Measurements from ENCODE around the gene RNF14. TPM values are rescaled to one million over a fixed set of nuclear protein-coding genes. Genes with fewer than 3 reads are reported as not detected.

RNF14 gene
- total and polyA plus RNA-seq, 4 donors, result 22.9 to 50.6 (median 32.5) TPM

DNA sequence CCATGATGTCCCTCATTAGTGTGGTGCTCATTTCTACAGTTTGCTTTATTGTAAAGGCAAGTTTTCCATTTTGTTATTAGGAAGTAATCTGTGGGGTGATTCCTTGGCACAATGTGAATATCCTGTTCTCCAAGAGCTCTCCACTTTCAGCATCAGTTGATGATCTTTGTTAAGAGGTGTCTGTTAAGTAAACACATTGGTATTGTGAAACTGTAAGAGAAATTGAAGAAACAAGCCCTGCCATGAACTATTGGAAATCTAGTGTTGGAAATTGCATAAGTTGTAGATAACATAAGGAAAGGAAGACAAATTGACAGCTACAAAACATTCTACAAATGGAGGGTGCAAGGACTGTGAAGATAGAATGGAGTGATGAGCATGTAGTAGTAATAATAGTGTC is 17.2 kb downstream of the RNF14 start (continued):
- TF ChIP-seq FOXA2 (IDR thresholded peaks at IDR 0.05), result peak; percentile 59

DNA sequence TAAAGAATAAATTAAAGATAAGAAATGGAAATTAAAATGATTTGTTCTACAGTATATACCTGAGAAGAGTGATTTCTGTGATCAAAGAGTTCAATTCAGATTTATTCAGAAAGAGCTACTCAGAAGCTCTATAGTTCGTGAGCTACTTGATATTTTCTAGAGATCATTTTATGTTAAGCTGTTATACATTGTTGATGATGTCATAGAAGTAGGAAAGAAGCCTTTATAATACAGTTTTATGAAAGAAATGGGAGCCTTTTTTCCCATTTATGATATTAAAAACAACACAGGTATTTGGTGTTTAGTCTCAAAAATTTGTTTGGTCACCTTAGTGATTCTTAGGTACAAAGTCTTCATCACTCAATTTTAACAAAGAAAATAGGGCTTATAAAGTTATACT is 20.8 kb downstream of the RNF14 start:
- Histone ChIP-seq H3K27ac (ENCODE audit: low read depth in 1 of 2, low read length in 2 of 2) (no peak overlapping the region), H3K9me3 (ENCODE audit: control insufficient read depth in 4 of 4, low read length in 3 of 4) (no peaks in the 10 kb centered on the region), H3K4me1 (ENCODE audit: control insufficient read depth in 4 of 4, insufficient read depth in 4 of 4, low read length in 3 of 4) (peaks cover 0 to 5% (median 3%) of the 10 kb centered on the region in 4 donors), H3K36me3 (ENCODE audit: control insufficient read depth in 4 of 4, insufficient read depth in 3 of 4, low read depth in 1 of 4, low read length in 3 of 4) (peaks cover 3 to 47% (median 34%) of the 10 kb centered on the region in 4 donors), H3K27me3 (ENCODE audit: control insufficient read depth in 4 of 4, insufficient read depth in 4 of 4, low read length in 3 of 4) (no peaks in the 10 kb centered on the region), H3K9ac (ENCODE audit: low read depth in 1 of 2, low read length in 2 of 2) (no peak overlapping the region), H3K4me3 (ENCODE audit: low read depth in 1 of 3, low read length in 3 of 3) (no peak overlapping the region)
- 48% methylated on average over 1 of the region's 1 CpG for WGBS
- no peak for DNase-seq (ENCODE audit: low spot score)
- TF ChIP-seq YY1 (IDR thresholded peaks at IDR 0.05), result no peak
- TF ChIP-seq RAD21 (IDR thresholded peaks at IDR 0.05), result no peak
- TF ChIP-seq, protein P1, sequence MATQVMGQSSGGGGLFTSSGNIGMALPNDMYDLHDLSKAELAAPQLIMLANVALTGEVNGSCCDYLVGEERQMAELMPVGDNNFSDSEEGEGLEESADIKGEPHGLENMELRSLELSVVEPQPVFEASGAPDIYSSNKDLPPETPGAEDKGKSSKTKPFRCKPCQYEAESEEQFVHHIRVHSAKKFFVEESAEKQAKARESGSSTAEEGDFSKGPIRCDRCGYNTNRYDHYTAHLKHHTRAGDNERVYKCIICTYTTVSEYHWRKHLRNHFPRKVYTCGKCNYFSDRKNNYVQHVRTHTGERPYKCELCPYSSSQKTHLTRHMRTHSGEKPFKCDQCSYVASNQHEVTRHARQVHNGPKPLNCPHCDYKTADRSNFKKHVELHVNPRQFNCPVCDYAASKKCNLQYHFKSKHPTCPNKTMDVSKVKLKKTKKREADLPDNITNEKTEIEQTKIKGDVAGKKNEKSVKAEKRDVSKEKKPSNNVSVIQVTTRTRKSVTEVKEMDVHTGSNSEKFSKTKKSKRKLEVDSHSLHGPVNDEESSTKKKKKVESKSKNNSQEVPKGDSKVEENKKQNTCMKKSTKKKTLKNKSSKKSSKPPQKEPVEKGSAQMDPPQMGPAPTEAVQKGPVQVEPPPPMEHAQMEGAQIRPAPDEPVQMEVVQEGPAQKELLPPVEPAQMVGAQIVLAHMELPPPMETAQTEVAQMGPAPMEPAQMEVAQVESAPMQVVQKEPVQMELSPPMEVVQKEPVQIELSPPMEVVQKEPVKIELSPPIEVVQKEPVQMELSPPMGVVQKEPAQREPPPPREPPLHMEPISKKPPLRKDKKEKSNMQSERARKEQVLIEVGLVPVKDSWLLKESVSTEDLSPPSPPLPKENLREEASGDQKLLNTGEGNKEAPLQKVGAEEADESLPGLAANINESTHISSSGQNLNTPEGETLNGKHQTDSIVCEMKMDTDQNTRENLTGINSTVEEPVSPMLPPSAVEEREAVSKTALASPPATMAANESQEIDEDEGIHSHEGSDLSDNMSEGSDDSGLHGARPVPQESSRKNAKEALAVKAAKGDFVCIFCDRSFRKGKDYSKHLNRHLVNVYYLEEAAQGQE (IDR thresholded peaks at IDR 0.05), result no peak
- TF ChIP-seq SP1 (IDR thresholded peaks at IDR 0.05), result no peak
- no peak for TF ChIP-seq HNF4G (IDR thresholded peaks at IDR 0.05)
- TF ChIP-seq, protein P2, sequence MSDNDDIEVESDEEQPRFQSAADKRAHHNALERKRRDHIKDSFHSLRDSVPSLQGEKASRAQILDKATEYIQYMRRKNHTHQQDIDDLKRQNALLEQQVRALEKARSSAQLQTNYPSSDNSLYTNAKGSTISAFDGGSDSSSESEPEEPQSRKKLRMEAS (IDR thresholded peaks at IDR 0.05), result no peak
- TF ChIP-seq, protein P3, sequence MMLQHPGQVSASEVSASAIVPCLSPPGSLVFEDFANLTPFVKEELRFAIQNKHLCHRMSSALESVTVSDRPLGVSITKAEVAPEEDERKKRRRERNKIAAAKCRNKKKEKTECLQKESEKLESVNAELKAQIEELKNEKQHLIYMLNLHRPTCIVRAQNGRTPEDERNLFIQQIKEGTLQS (IDR thresholded peaks at IDR 0.05), result no peak
- no peak for TF ChIP-seq TAF1 (conservative IDR thresholded peaks at IDR 0.05)
- TF ChIP-seq JUND (IDR thresholded peaks at IDR 0.05), result no peak
- no peak for TF ChIP-seq FOXA2 (IDR thresholded peaks at IDR 0.05)
- TF ChIP-seq NR2F2 (IDR thresholded peaks at IDR 0.05), result no peak
- no peak for TF ChIP-seq GABPA (IDR thresholded peaks at IDR 0.05 in 1 of 2, conservative IDR thresholded peaks at IDR 0.05 in 1 of 2)

DNA sequence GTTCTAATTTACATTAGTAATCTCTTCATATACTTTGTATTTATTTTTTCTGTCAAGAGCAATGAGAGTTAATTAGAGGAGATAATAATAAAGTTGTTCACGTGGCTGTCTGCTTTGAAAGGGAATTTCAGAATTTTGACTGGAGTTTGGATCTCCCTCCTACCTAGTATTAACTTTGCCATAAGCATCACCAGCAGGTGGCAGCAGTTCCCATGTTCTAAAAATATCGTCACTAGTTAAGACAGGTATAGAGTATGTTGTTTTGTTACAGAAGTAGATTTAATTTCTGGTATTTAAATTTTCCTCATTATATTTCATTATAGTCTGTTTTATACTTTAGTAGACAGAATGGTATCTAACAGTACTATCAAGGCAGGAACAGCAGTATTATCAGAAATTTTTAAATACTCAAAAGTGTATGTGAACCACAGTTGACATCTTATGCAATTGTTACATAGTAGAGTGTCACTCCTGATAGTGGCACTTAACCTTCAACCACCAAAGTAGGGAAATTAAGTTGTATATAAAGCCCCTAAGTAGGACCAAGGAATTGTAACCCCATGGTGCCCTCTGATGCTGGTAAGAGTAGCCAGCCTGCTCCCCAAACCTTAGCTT is 23.6 kb downstream of the RNF14 start:
- H3K4me3 ChIP-seq (ENCODE audit: low read depth in 1 of 3, low read length in 3 of 3), result no peak overlapping the region
- TF ChIP-seq, protein P4, sequence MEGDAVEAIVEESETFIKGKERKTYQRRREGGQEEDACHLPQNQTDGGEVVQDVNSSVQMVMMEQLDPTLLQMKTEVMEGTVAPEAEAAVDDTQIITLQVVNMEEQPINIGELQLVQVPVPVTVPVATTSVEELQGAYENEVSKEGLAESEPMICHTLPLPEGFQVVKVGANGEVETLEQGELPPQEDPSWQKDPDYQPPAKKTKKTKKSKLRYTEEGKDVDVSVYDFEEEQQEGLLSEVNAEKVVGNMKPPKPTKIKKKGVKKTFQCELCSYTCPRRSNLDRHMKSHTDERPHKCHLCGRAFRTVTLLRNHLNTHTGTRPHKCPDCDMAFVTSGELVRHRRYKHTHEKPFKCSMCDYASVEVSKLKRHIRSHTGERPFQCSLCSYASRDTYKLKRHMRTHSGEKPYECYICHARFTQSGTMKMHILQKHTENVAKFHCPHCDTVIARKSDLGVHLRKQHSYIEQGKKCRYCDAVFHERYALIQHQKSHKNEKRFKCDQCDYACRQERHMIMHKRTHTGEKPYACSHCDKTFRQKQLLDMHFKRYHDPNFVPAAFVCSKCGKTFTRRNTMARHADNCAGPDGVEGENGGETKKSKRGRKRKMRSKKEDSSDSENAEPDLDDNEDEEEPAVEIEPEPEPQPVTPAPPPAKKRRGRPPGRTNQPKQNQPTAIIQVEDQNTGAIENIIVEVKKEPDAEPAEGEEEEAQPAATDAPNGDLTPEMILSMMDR (IDR thresholded peaks at IDR 0.05; ENCODE audit: low read depth, low read length, missing input control), result peak; percentile 74
- no peak for TF ChIP-seq FOXA1 (IDR thresholded peaks at IDR 0.05)
- no peak for TF ChIP-seq NR2F2 (IDR thresholded peaks at IDR 0.05)
- peak; percentile 80 to 86 for TF ChIP-seq RAD21 (IDR thresholded peaks at IDR 0.05)
- TF ChIP-seq HNF4A (conservative IDR thresholded peaks at IDR 0.05), result peak in 1 of 2 donors; percentile 22
- TF ChIP-seq, protein P2 (IDR thresholded peaks at IDR 0.05), result no peak
- no peak for TF ChIP-seq FOXA2 (IDR thresholded peaks at IDR 0.05)
- no peak for TF ChIP-seq EGR1 (IDR thresholded peaks at IDR 0.05; ENCODE audit: low read depth in 2 of 2)
- TF ChIP-seq, protein P1 (IDR thresholded peaks at IDR 0.05), result no peak
- no peak for TF ChIP-seq GABPA (IDR thresholded peaks at IDR 0.05 in 1 of 2, conservative IDR thresholded peaks at IDR 0.05 in 1 of 2)
- TF ChIP-seq, protein P3 (IDR thresholded peaks at IDR 0.05), result no peak
- no peak overlapping the region for H3K27ac ChIP-seq (ENCODE audit: low read depth in 1 of 2, low read length in 2 of 2)
- peaks cover 2 to 30% (median 20%) of the 10 kb centered on the region in 4 donors for H3K36me3 ChIP-seq (ENCODE audit: control insufficient read depth in 4 of 4, insufficient read depth in 3 of 4, low read depth in 1 of 4, low read length in 3 of 4)
- peak overlapping the region in 1 of 2 donors; percentile 46 for H3K9ac ChIP-seq (ENCODE audit: low read depth in 1 of 2, low read length in 2 of 2)
- WGBS, result 8% methylated on average over 2 of the region's 2 CpGs
- no peaks in the 10 kb centered on the region for H3K27me3 ChIP-seq (ENCODE audit: control insufficient read depth in 4 of 4, insufficient read depth in 4 of 4, low read length in 3 of 4)
- peak; percentile 85 for DNase-seq (ENCODE audit: low spot score)
- no peaks in the 10 kb centered on the region for H3K9me3 ChIP-seq (ENCODE audit: control insufficient read depth in 4 of 4, low read length in 3 of 4)
- H3K4me1 ChIP-seq (ENCODE audit: control insufficient read depth in 4 of 4, insufficient read depth in 4 of 4, low read length in 3 of 4), result peaks cover 0 to 8% (median 6%) of the 10 kb centered on the region in 4 donors

Measured in liver (tissue), 9 donors.